ENCODE data around the gene RNF130. TPM values are rescaled to one million over a fixed set of nuclear protein-coding genes. Genes with fewer than 3 reads are reported as not detected.

The RNF130 gene
- total RNA-seq, 4 donors from 2014 or later: 161 to 309 (median 212) TPM

- TF ChIP-seq CTCF (IDR thresholded peaks at IDR 0.05; ENCODE audit: low read depth): no peak
Observed at GRCh38 chr5:180109920-180110319, 38.4 kb upstream of the RNF130 start.

GRCh38 chr5:180107005-180107404 lies 35.4 kb upstream of the RNF130 start:
- TF ChIP-seq CTCF (IDR thresholded peaks at IDR 0.05; ENCODE audit: low read depth): no peak

GRCh38 chr5:180105827-180106312 lies 34.3 kb upstream of the RNF130 start:
- no peak for TF ChIP-seq CTCF (IDR thresholded peaks at IDR 0.05; ENCODE audit: low read depth)

- TF ChIP-seq CTCF (IDR thresholded peaks at IDR 0.05; ENCODE audit: low read depth): no peak
Observed at GRCh38 chr5:180104168-180104530, 32.6 kb upstream of the RNF130 start.

GRCh38 chr5:180103487-180104167 lies 32.1 kb upstream of the RNF130 start:
- no peak for TF ChIP-seq CTCF (IDR thresholded peaks at IDR 0.05; ENCODE audit: low read depth)

GRCh38 chr5:180102636-180103035 lies 31.1 kb upstream of the RNF130 start:
- no peak for TF ChIP-seq CTCF (IDR thresholded peaks at IDR 0.05; ENCODE audit: low read depth)

- no peak for TF ChIP-seq CTCF (IDR thresholded peaks at IDR 0.05; ENCODE audit: low read depth)
Observed at GRCh38 chr5:180101451-180102105, 30.0 kb upstream of the RNF130 start.
